DOHH2 (cell line): ENCODE measurements around the gene SNX5.
A peak's percentile ranks its signal among the peaks of the same experiment; 100 is the strongest.

Experiments used
- H3F3A ChIP-seq: fragments of 200-600 bp; sonication (generic), shearing (Covaris generic); 2 replicates; pipeline ENCODE4 v1.6.0; 2016; ENCODE audit warnings: antibody characterized with exemption, mild to moderate bottlenecking; ENCODE audit not compliant: control insufficient read depth, insufficient read depth
- H3K27ac ChIP-seq: fragments of 200-600 bp; sonication (generic); 2 replicates; pipeline ENCODE4 v1.5.1; 2014; ENCODE audit warnings: low read depth, mild to moderate bottlenecking, low read length, moderate library complexity
- H3K27me3 ChIP-seq: fragments of 200-600 bp; sonication (generic); 2 replicates; pipeline ENCODE4 v1.6.1; 2014; ENCODE audit warnings: mild to moderate bottlenecking, low read length, mixed read lengths; ENCODE audit not compliant: control insufficient read depth
- H3K36me3 ChIP-seq: fragments of 200-600 bp; sonication (generic); 2 replicates; pipeline ENCODE4 v1.6.1; 2014; ENCODE audit warnings: mild to moderate bottlenecking, low read length, moderate library complexity, mixed read lengths; ENCODE audit not compliant: control insufficient read depth
- H3K4me1 ChIP-seq: fragments of 200-600 bp; sonication (generic); 2 replicates; pipeline ENCODE4 v1.6.1; 2014; ENCODE audit warnings: mild to moderate bottlenecking, low read length, mixed read lengths; ENCODE audit not compliant: control insufficient read depth
- H3K4me2 ChIP-seq: fragments of 200-600 bp; sonication (generic); 2 replicates; pipeline ENCODE4 v1.6.0; 2014; ENCODE audit warnings: mild to moderate bottlenecking, low read length, moderate library complexity
- H3K4me3 ChIP-seq: fragments of 200-600 bp; sonication (generic); 2 replicates; pipeline ENCODE4 v1.5.1; 2014; ENCODE audit warnings: mild to moderate bottlenecking, low read length, mixed read lengths
- H3K79me2 ChIP-seq: fragments of 200-600 bp; sonication (generic); 2 replicates; pipeline ENCODE4 v1.6.1; 2014; ENCODE audit warnings: mild to moderate bottlenecking, low read length, mixed read lengths; ENCODE audit not compliant: control insufficient read depth
- H3K9me2 ChIP-seq: fragments of 200-600 bp; sonication (generic); replicated peaks from 2 replicates; pipeline ENCODE4 v1.6.1; 2014; ENCODE audit warnings: mild to moderate bottlenecking, low read length, mixed read lengths; ENCODE audit not compliant: control insufficient read depth
- H3K9me3 ChIP-seq: fragments of 200-600 bp; sonication (generic); 2 replicates; pipeline ENCODE4 v1.6.1; 2014; ENCODE audit warnings: antibody characterized with exemption, low read length, mixed read lengths; ENCODE audit not compliant: control insufficient read depth, insufficient read depth
- H4K20me1 ChIP-seq: fragments of 200-600 bp; sonication (generic); 2 replicates; pipeline ENCODE4 v1.6.0; 2014; ENCODE audit warnings: low read depth, mild to moderate bottlenecking, antibody characterized with exemption, low read length, moderate library complexity; ENCODE audit not compliant: control insufficient read depth, insufficient read depth
- EZH2phosphoT487 ChIP-seq: fragments of 200-600 bp; sonication (generic); IDR thresholded peaks from 2 replicates; pipeline ENCODE4 v1.6.1; 2017; ENCODE audit warnings: borderline replicate concordance, mild to moderate bottlenecking, antibody characterized with exemption, low read length, moderate library complexity, mixed read lengths
- TF ChIP-seq, protein P1 (sequence below): fragments of 200-600 bp; sonication (generic); IDR thresholded peaks from one replicate; pipeline ENCODE4 v1.5.1; 2014; ENCODE audit warnings: antibody characterized with exemption, mild to moderate bottlenecking, low read depth, low read length; ENCODE audit not compliant: poor library complexity, severe bottlenecking

The SNX5 gene

DNA sequence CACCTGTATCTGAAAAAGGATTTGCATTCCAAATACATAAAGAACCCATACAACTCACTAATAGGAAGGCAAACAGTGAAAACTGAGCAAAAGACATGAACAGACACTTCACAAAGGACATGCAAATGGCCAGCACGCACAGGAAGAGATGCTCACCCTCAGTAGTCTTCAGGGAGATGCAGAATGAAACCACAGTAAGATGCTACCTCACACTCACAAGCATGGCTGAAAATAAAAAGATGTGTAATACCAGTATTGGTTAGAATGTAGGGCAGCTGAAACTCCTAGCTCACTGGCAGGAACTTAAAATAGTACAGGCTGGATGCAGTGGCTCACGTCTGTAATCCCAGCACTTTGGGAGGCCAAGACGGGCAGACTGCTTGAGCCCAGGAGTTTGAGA, 64.6 kb downstream of the SNX5 start:
- H3K79me2 ChIP-seq: no peaks in the 10 kb centered on the region
- peak overlapping the region; percentile 55 for H3K4me3 ChIP-seq
- H3K4me2 ChIP-seq: peak overlapping the region; percentile 65
- H3K9me3 ChIP-seq: no peaks in the 10 kb centered on the region
- no peaks in the 10 kb centered on the region for H3K9me2 ChIP-seq
- no peaks in the 10 kb centered on the region for H3K27me3 ChIP-seq
- peaks cover 89% of the 10 kb centered on the region for H3K4me1 ChIP-seq
- no peak for TF ChIP-seq EZH2phosphoT487
- TF ChIP-seq, protein P1, sequence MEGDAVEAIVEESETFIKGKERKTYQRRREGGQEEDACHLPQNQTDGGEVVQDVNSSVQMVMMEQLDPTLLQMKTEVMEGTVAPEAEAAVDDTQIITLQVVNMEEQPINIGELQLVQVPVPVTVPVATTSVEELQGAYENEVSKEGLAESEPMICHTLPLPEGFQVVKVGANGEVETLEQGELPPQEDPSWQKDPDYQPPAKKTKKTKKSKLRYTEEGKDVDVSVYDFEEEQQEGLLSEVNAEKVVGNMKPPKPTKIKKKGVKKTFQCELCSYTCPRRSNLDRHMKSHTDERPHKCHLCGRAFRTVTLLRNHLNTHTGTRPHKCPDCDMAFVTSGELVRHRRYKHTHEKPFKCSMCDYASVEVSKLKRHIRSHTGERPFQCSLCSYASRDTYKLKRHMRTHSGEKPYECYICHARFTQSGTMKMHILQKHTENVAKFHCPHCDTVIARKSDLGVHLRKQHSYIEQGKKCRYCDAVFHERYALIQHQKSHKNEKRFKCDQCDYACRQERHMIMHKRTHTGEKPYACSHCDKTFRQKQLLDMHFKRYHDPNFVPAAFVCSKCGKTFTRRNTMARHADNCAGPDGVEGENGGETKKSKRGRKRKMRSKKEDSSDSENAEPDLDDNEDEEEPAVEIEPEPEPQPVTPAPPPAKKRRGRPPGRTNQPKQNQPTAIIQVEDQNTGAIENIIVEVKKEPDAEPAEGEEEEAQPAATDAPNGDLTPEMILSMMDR: no peak
- peak overlapping the region; percentile 86 for H3K27ac ChIP-seq
- no peaks in the 10 kb centered on the region for H3K36me3 ChIP-seq
- no peaks in the 10 kb centered on the region for H4K20me1 ChIP-seq
- H3F3A ChIP-seq: peaks cover 35% of the 10 kb centered on the region

DNA sequence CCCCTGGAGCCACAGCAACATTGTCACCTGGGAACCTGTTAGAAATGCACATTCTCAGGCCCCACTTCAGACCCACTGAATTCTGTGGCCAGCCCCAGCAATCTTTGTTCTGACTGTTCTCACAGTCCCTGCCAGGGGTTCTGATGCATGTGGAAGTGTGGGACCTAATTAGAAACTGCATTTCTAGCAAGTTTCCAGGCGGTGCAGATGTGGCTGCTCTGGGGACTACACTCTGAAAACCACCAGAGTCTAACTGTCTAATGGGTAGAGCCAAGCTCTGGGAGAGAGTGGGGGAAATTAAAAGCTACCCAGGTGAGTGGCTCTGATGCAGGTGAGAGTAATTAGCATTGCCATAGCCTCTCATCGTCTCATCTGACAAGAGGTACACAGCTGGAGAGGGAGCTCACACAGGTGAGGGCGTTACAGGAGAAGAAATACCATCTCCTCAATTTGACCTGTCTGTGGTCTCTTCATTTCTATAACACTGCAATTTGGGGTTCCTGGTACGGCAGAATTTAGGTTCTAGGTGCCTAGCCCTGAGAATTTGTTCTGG, 66.0 kb downstream of the SNX5 start:
- no peaks in the 10 kb centered on the region for H3K27me3 ChIP-seq
- no peaks in the 10 kb centered on the region for H4K20me1 ChIP-seq
- peaks cover 35% of the 10 kb centered on the region for H3F3A ChIP-seq
- no peaks in the 10 kb centered on the region for H3K36me3 ChIP-seq
- no peaks in the 10 kb centered on the region for H3K9me2 ChIP-seq
- H3K4me3 ChIP-seq: peak overlapping the region; percentile 55
- TF ChIP-seq, protein P1: no peak
- TF ChIP-seq EZH2phosphoT487: no peak
- H3K27ac ChIP-seq: peak overlapping the region; percentile 86
- no peaks in the 10 kb centered on the region for H3K9me3 ChIP-seq
- H3K4me1 ChIP-seq: peaks cover 80% of the 10 kb centered on the region
- H3K4me2 ChIP-seq: peak overlapping the region; percentile 65
- no peaks in the 10 kb centered on the region for H3K79me2 ChIP-seq

- Histone ChIP-seq H3K9me3 (no peaks in the 10 kb centered on the region), H3F3A (peaks cover 35% of the 10 kb centered on the region)
Measured at GRCh38 chr20:17901971-17902370, 66.6 kb downstream of the SNX5 start.

More at GRCh38 chr20:17901971-17902370, 66.6 kb downstream of the SNX5 start:
- H3K9me2 ChIP-seq: no peaks in the 10 kb centered on the region
- no peaks in the 10 kb centered on the region for H3K79me2 ChIP-seq
- H4K20me1 ChIP-seq: no peaks in the 10 kb centered on the region
- H3K4me2 ChIP-seq: peak overlapping the region; percentile 65
- peak overlapping the region; percentile 86 for H3K27ac ChIP-seq
- H3K36me3 ChIP-seq: no peaks in the 10 kb centered on the region
- peak overlapping the region; percentile 55 for H3K4me3 ChIP-seq
- H3K4me1 ChIP-seq: peaks cover 82% of the 10 kb centered on the region
- TF ChIP-seq, protein P1: no peak
- no peak for TF ChIP-seq EZH2phosphoT487
- no peaks in the 10 kb centered on the region for H3K27me3 ChIP-seq
